ENCODE results near the gene ALKAL2. TPM values are rescaled to one million over a fixed set of nuclear protein-coding genes. Genes with fewer than 3 reads are reported as not detected.

The ALKAL2 gene
- total and polyA plus RNA-seq, 2 of the 13 experiments (the other 11 are each of a cell fraction or from before 2014, with no cell fraction given), result 0.22 to 1.7 TPM

DNA sequence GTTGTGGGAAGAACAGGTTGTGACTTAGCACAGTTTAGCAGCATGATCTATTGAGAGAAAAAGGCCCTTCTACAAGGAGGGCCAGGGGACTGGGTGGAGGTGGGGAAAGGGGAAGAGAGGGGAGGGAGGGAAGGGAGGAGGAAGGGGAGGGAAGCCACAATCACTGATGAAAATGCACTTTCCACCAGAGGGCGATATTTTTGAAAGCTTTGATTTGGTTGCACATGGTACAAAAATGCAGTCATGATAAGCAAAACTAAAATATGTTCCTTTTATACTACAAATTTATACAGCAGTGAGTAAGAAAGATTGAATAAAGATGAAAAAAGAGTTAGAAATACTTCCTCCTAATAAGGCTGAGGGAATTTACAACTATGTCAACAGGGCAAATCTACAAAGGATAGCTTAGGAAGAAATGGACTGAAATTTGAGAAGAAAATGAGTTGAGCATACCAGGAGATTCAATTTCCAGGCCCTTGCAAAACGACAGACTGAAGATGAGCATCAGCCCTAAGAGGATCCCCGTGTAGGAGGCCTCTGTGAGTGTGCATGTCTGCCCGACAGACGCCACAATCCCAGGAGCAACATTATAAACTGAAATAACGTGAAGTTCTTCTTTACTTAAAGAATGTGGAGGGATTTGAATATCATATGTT lies 41.3 kb downstream of the ALKAL2 start (continued):
- peak; percentile 39; the same call in 1 of the 2 replicates for TF ChIP-seq RAD21 (CRISPR knock-in tag; IDR thresholded peaks at IDR 0.05)
- TF ChIP-seq MXI1 (IDR thresholded peaks at IDR 0.05; ENCODE audit: borderline replicate concordance, low read depth, low read length), result peak; percentile 19; the same call in 1 of the 3 replicates
- no peak for TF ChIP-seq MAF1 (CRISPR knock-in tag; IDR thresholded peaks at IDR 0.05; ENCODE audit: borderline replicate concordance)
- TF ChIP-seq CSRNP1 (CRISPR knock-in tag; IDR thresholded peaks at IDR 0.05), result no peak
- TF ChIP-seq PCBP2 (optimal IDR thresholded peaks at IDR 0.05; ENCODE audit: low read depth, low read length, poor library complexity, severe bottlenecking), result peak; percentile 90
- TF ChIP-seq ZNF235 (CRISPR knock-in tag; IDR thresholded peaks at IDR 0.05; ENCODE audit: borderline replicate concordance), result no peak
- TF ChIP-seq, protein P1, sequence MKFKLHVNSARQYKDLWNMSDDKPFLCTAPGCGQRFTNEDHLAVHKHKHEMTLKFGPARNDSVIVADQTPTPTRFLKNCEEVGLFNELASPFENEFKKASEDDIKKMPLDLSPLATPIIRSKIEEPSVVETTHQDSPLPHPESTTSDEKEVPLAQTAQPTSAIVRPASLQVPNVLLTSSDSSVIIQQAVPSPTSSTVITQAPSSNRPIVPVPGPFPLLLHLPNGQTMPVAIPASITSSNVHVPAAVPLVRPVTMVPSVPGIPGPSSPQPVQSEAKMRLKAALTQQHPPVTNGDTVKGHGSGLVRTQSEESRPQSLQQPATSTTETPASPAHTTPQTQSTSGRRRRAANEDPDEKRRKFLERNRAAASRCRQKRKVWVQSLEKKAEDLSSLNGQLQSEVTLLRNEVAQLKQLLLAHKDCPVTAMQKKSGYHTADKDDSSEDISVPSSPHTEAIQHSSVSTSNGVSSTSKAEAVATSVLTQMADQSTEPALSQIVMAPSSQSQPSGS (CRISPR knock-in tag; IDR thresholded peaks at IDR 0.05), result no peak
- TF ChIP-seq, protein P2, sequence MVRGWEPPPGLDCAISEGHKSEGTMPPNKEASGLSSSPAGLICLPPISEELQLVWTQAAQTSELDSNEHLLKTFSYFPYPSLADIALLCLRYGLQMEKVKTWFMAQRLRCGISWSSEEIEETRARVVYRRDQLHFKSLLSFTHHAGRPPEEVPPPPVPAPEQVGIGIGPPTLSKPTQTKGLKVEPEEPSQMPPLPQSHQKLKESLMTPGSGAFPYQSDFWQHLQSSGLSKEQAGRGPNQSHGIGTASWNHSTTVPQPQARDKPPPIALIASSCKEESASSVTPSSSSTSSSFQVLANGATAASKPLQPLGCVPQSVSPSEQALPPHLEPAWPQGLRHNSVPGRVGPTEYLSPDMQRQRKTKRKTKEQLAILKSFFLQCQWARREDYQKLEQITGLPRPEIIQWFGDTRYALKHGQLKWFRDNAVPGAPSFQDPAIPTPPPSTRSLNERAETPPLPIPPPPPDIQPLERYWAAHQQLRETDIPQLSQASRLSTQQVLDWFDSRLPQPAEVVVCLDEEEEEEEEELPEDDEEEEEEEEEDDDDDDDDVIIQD (CRISPR knock-in tag; IDR thresholded peaks at IDR 0.05; ENCODE audit: low read depth), result 0 out of 2 replicates have a peak, but pooled peaks have one; percentile 29
- 0 out of 2 replicates have a peak, but pooled peaks have one; percentile 8 for TF ChIP-seq FOSL2 (CRISPR knock-in tag; IDR thresholded peaks at IDR 0.05)
- peak; percentile 50 for TF ChIP-seq GATAD2A (CRISPR knock-in tag; IDR thresholded peaks at IDR 0.05)
- no peak for TF ChIP-seq ZNF7 (CRISPR knock-in tag; IDR thresholded peaks at IDR 0.05)
- TF ChIP-seq ZNF563 (CRISPR knock-in tag; IDR thresholded peaks at IDR 0.05), result no peak
- TF ChIP-seq, protein P3, sequence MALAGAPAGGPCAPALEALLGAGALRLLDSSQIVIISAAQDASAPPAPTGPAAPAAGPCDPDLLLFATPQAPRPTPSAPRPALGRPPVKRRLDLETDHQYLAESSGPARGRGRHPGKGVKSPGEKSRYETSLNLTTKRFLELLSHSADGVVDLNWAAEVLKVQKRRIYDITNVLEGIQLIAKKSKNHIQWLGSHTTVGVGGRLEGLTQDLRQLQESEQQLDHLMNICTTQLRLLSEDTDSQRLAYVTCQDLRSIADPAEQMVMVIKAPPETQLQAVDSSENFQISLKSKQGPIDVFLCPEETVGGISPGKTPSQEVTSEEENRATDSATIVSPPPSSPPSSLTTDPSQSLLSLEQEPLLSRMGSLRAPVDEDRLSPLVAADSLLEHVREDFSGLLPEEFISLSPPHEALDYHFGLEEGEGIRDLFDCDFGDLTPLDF (CRISPR knock-in tag; IDR thresholded peaks at IDR 0.05), result no peak
- TF ChIP-seq, protein P4, sequence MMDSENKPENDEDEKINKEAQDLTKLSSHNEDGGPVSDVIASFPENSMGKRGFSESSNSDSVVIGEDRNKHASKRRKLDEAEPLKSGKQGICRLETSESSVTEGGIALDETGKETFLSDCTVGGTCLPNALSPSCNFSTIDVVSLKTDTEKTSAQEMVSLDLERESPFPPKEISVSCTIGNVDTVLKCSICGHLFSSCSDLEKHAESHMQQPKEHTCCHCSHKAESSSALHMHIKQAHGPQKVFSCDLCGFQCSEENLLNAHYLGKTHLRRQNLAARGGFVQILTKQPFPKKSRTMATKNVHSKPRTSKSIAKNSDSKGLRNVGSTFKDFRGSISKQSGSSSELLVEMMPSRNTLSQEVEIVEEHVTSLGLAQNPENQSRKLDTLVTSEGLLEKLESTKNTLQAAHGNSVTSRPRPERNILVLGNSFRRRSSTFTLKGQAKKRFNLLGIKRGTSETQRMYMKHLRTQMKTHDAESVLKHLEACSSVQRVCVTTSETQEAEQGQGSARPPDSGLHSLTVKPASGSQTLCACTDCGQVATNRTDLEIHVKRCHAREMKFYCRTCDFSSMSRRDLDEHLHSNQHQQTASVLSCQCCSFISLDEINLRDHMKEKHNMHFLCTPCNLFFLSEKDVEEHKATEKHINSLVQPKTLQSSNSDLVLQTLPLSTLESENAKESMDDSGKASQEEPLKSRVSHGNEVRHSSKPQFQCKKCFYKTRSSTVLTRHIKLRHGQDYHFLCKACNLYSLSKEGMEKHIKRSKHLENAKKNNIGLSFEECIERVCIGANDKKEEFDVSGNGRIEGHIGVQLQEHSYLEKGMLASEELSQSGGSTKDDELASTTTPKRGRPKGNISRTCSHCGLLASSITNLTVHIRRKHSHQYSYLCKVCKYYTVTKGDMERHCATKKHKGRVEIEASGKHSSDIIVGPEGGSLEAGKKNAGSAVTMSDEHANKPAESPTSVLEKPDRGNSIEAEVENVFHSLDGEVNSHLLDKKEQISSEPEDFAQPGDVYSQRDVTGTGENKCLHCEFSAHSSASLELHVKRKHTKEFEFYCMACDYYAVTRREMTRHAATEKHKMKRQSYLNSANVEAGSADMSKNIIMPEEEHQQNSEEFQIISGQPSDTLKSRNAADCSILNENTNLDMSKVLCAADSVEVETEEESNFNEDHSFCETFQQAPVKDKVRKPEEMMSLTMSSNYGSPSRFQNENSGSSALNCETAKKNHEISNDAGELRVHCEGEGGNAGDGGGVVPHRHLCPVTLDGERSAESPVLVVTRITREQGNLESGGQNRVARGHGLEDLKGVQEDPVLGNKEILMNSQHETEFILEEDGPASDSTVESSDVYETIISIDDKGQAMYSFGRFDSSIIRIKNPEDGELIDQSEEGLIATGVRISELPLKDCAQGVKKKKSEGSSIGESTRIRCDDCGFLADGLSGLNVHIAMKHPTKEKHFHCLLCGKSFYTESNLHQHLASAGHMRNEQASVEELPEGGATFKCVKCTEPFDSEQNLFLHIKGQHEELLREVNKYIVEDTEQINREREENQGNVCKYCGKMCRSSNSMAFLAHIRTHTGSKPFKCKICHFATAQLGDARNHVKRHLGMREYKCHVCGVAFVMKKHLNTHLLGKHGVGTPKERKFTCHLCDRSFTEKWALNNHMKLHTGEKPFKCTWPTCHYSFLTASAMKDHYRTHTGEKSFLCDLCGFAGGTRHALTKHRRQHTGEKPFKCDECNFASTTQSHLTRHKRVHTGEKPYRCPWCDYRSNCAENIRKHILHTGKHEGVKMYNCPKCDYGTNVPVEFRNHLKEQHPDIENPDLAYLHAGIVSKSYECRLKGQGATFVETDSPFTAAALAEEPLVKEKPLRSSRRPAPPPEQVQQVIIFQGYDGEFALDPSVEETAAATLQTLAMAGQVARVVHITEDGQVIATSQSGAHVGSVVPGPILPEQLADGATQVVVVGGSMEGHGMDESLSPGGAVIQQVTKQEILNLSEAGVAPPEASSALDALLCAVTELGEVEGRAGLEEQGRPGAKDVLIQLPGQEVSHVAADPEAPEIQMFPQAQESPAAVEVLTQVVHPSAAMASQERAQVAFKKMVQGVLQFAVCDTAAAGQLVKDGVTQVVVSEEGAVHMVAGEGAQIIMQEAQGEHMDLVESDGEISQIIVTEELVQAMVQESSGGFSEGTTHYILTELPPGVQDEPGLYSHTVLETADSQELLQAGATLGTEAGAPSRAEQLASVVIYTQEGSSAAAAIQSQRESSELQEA (CRISPR knock-in tag; IDR thresholded peaks at IDR 0.05; ENCODE audit: not compliant biosample characterization), result no peak

Data from HepG2 (cell line).